ENCODE data around the gene MAMSTR.
A peak's percentile ranks its signal among the peaks of the same experiment; 100 is the strongest.
"Not testable (repeated sequence)": the region's sequence is repeated elsewhere in the genome, so short reads cannot be mapped to it uniquely, and the experiment has no call there.

Gene MAMSTR

DNA sequence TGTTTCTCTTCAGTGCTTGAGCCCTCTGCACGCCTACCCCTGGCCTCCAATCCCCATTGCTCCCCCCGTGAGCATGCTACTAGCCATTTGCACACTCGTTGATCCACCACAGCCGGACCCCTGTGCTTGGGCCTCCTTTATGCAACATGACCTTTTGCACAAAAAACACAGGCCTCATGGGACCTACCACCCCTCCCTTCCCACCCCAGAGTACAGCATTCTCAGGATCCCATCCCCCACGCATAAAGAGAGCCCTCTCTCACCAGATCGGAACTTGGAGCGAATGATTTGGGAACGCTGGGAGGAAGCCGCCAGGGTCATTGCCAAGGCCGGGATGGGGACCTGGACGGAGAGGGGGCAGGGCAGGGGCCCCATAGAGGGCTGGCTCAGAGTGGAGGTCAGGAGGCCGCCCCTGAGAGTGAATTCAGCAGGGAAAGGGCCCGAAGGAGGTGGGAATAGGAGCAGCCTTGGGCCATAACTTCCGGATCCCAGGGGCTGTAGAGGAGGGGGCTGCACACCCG, 754 bp downstream of the MAMSTR start:
- DNase-seq (ENCODE audit: low read depth) = no peak

DNA sequence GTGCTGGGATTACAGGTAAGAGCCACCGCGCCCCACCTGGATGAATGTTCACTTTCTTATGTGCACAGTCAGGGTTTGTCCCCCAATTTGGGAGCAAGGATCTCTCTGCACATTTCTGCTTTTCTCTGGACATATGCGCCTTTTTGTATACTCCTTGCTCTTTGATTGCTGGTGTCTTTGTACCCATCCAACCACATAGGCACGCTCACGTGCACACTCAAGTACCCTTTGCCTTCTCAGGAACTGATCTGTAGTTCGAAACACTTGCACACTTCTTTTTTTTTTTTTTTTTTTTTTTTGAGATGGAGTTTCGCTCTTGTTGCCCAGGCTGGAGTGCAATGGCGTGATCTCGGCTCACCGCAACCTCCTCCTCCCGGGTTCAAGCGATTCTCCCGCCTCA, 1.4 kb downstream of the MAMSTR start:
- DNase-seq (ENCODE audit: low read depth) = not testable (repeated sequence)

DNA sequence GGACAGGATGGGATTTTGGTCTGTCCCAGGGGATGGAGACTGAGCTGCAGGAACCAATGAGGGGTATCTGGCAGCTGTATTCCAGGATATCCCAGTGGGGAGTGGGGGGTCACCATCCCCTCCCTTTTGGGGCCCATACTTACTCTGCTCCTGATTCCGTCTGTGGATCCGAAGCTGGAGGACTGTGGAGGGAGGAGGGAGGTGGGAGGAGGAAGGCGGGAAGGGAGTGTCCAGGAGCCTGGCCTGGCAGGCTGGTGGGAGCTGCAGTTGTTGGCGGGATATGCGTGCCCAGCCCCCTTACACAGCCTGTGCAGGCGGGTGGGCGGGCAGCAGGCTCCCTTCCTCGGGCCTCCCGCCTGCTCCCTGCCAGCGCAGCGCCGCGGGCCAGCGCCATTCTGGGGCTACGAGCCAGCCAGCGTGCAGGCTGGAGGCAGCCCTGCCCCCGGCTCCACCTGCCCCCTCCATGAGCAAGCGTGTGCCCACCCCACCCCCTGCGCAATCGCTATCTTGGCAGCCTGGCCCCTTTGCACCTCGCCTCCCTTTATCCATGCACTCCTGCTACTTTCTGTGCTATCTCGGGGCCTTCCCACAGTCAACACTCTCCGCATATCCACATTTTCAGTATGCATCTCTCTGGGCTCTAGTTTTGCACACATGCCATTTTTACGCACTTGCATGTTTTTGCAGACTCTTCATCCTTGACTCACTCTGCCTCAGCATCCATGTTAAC, 2.8 kb downstream of the MAMSTR start:
- DNase-seq (ENCODE audit: low read depth) = peak; percentile 65

DNA sequence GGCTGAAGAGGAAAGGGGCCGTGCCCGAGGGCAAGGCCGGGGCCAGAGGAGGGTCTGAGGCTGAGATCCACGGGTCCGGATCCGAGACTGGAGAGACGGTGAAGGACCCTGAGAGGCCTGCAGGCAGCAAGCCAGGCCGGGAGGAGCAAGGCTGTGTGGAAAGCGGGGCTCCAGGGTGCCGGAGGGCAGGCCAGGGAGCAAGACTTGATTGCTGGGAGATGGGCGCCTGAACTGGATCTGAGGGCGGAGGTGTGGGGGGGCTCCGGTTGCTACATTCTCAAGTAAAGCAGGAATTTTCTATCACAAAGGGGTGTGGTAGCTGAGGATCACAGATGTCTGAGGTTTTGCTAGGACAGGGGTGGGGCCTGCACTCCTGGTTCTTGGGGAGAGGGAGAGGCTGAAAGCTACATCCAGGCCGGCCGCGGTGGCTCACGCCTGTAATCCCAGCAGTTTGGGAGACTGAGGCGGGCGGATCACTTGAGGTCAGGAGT, 3.8 kb downstream of the MAMSTR start:
- no peak for DNase-seq (ENCODE audit: low read depth)

DNA sequence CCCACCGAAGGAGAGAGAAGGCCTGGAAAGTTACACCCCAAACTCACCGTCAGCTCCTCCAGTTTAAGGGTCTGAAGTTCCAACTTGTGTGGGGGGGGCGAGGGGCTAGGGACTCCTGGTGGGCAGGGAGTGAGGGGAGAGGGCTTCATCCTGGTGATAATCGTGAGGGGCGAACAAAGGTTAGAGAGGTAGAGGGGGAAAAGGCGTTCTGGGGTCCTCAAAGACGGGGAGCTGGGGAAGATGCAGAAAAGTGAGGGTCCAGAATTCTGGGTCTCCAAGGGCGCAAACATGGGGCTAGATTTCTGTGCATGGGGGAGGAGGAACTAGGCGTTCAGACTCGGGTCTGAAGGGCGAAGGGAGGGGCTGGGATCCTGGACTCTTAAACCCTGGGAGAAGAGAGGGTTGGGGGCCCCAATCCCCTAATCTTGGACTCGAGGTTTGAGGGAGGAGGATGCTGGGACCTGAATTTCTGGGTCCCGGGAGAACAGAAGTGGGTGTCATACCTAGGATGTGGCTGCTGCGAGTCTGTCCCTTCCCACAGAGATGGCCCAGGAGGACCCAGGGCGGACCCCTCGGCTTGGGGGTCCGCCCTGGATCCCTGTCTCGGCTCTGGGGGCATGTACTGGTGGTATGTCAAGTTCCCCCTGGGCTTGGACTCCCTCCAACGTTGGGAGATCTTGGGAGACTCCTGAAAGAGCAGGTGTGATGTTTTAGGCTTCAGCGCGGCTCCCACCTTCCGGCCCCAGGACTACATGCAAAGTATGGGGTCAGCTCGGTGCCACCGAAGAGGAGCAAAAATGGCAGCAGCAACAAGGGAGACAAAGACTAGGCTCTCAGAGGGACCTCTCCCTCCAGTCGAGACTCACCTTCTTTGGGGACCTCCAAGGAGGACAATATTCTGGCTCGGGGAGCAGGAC, 4.5 kb downstream of the MAMSTR start:
- DNase-seq (ENCODE audit: low read depth) = no peak

DNA sequence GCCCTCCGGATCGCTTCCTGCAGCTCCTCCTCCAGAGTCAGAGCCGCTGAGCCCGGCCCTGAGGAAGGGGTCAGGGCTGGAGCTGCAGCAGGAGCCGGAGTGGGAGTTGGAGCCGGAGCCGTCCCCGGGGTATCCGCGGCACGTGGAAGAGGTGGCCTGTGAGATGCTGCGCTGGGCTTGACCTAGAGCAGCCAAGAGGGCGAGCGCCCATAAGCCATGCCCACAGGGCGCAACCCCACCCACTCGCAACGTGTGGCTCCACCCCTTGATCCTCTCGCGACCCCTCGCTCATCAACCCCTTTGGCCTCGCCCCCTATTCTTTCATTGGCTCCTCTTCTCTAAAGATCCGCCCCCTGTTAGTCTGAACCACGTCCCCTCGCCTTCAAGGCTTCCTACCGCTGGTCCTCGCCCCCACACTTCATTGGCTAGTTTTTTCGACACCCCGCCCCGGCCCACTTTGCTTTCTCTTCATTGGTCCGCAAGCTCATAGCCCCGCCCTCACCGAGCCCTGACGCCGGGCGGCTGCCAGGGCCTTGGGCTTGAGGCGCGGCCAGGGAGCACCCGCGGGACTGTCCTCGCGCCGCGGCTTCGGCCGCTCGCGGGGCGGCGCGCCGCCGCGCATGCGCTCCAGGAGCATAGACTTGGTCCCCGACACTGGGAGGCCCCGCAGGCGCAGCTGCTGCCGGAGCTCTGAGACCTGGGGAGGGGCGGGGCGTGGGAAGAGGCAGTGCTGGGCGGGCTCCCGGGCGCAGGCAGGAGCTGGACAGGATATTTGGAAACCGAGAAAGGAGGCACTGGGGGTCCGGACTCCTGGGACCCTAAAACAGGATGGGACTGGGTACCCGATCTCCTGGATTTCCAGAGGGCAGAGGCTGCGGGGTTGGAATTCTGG, 5.4 kb downstream of the MAMSTR start:
- peak; percentile 99 for DNase-seq (ENCODE audit: low read depth)

DNA sequence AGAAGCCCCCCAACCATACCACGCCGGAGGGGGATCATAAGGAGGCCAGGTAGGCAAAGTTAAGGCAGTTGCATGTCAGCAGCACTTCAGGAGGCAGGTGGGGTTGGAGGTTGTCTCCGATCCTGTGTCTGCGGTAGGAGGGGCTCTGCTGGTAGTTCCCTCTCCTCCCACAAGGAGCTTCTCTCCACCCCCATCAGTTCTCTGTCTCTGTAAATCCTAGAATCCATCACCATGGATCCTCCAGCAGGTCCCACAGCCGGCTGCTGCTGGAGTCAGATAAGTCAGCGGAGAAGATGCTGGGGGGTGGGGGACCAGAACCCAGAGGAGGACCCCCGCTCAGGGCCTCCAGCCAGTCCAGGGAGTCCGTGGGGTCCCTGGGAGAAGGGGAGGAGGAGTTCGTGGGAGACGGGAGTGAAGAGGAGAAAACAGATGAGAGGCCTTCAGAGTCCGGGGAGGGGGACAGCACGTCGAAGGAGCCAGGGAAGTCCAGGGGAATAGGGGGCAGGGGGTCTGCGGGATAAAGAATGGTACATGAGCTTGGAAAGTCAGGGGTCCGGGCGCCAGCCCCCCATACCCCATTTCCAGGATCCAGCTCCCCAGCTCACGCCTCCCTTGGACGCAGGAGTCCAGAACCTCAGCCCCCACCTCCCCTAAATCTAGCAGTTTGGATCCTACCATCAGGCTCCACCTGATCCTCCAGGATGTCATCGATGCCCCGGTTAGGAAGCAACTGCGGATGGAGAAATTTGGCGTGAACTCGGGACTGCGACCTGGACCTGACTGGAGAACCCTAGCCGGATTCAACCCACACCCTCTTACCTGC, 6.3 kb downstream of the MAMSTR start:
- DNase-seq (ENCODE audit: low read depth) = peak; percentile 38

DNA sequence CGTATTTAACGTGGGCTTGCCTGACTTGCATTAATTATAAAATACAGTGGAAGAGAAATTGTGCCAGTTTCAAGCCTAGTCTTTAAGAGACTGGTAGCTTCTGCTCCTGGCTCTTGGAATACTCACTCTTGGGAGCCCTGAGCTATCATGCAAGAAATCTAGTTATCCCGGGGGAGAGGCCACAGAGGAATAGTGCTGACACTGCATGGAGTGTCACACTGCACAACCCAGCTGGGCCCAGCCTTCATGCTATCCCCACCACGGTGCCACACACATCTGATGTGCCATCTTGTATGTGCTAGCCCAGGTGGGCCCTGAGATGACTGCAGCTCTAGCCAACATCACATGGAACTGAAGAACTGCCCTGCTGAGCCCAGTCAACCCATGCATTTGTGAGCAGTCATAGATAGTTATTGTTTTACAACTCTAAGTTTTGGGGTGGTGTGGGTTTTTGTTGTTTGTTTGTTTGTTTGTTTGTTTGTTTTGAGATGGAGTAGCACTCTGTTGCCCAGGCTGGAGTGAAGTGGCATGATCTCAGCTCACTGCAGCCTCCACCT, 8.3 kb downstream of the MAMSTR start:
- no peak for DNase-seq (ENCODE audit: low read depth)

DNA sequence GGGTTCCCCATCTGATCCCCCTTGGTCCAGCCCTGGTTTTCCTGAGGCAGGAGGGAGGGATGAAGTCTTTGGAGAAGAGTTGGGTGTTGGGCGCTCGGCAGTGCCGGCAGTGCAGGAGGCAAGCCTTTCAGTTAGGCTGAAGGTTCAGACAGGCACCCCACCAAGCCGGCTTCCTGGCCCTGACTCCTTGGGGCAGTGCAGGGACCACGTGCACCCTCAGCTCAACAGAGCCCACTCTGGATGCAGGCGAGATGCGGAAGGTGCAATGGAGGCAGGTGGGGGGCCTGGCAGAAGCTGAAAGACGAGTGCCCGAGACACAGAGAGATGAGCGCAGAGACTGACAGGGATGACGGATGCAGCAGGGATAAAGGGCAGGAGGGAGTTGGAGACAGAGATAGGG, 11.1 kb downstream of the MAMSTR start:
- no peak for DNase-seq (ENCODE audit: low read depth)

DNA sequence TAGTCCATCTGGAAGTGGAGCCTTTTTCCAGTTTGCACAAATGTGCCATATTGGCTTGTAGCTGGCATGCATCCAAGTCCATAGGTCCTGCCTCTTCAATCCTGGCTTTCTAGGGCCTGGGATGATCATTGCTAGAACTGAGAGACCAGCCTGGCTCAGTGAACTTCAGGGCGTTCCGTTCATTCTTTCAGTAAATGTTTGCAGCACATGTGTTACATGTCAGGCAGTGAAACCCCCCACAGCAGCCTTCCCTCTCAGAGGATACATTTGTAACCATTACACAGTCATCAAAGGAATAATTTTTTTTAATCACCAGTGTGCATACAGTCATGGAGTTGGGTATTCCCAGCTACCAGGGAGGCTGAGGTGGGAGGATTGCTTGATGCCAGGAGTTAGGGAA, 14.1 kb downstream of the MAMSTR start:
- no peak for DNase-seq (ENCODE audit: low read depth)

DNA sequence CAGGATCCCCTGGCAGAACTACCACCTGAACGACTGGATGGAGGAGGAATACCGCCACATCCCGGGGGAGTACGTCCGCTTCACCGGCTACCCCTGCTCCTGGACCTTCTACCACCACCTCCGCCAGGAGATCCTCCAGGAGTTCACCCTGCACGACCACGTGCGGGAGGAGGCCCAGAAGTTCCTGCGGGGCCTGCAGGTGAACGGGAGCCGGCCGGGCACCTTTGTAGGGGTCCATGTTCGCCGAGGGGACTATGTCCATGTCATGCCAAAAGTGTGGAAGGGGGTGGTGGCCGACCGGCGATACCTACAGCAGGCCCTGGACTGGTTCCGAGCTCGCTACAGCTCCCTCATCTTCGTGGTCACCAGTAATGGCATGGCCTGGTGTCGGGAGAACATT, 16.2 kb downstream of the MAMSTR start:
- DNase-seq (ENCODE audit: low read depth) = no peak

DNA sequence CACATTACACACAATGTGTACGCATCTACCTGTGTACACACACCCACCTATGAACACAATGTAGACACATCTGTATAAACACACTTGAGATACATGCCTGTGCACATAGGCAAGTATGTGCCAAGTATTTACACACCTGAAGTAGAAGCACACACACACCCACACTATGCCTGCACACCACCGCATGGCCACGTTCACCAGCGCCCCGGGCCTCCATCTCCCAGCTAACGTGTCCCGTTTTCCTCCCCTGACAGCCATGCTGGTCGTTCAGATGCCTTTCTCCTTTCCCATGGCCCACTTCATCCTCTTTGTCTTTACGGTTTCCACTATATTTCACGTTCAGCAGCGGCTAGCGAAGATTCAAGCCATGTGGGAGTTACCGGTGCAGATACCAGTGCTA, 16.8 kb downstream of the MAMSTR start:
- no peak for DNase-seq (ENCODE audit: low read depth)

DNA sequence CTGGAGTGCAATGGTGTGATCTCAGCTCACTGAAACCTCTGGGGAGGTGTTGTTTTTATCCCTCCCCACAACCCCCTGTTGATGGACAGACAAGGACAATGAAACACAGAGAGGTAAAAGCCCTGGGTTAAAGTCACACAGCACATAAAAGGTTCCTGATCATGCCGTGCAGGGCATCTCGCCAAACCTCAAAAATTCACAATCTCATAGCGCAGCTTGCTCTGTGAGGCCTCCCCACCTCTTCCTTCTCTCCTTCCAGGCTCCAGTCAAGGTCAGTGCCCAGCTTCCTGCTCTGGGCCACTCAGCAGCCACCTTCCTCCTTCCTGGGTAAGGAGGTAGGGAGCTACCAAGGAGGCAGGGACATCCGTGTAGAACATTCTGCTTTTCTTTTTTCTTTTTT, 21.5 kb downstream of the MAMSTR start:
- peak; percentile 87 for DNase-seq (ENCODE audit: low read depth)

DNA sequence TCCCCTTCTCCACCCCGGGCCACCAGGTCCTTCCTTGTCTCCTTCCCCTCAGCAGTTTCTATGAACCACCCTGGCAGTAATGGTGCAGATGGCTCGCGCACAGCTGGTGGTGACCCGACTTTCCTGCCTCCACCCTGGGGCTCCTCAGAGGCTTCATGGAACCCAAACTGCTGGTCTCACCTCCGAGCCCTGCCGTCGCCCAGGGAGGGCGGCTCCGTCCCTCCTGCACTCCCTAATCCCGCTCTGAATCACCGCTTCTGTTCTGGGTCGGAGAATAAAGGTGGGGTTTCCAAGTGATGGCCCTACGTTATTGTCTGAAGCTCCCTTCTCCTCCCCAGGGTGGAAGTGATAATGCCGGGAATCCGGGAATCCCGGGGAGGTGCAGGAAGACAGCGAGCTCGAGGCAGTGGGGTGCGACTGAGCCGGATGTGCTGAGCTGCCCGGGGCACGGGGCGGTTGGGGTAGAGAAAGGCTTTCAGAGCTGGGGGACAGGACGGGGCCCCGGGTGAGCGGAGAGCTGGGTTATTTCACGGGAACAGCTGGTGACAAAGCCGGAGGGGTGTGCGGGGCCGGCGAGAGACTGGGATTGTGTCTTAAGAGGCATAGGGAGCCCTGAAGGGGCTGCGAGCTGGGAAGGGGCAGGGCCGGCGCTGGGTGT, 23.0 kb downstream of the MAMSTR start:
- no peak for DNase-seq (ENCODE audit: low read depth)

DNA sequence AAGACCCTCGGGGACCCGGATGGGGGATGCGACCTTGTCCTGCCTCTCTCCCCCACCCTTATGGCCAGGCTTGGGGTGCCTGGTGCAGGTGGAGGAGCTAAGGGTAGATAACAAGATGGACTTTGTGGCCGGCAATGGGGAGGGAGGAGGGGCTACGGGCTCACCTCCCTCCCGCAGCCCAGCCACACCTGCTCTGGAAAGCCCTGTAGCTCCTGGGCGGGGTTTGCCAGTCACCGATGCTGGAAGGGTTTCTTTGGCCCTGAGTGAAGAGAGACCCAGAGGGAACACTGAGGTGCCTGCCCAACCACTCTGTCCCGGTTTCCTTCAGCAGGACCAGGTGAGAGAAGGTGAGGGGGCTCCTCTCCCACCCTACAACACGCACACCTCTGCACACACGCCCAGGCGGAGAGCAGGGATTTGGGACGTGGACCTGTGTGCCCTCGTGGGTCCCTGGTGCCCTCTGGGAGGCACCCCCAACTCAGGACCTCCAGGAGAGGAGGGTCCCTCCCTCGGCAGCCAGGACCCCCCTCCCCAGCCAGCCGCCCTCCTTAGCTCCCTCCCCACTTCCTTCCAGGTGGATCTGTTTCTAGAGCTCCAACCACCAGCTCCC, 23.7 kb downstream of the MAMSTR start, which contains the start of gene FUT2:
Gene FUT2 (plus strand): TSS at position 229 of the 610 bp plus-strand sequence. CDS start 6,986 bp downstream, outside the sequence.
- DNase-seq (ENCODE audit: low read depth) = no peak

DNA sequence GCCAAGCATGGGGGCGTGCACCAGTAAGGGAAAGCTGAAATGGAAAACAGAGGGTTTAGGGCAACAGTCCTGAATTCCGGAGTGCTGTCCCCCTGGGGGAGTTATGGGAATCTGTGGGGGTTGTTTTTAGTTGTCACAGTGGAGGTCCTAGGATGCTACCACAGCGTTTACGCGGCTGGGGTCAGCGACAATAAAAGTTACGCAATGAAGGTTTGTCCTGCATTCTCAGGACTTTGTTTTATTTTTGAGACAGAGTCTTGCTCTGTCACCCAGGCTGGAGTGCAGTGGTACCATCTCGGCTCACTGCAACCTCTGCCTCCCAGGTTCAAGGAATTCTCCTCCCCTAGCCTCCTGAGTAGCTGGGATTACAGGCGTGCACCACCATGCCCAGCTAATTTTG, 25.9 kb downstream of the MAMSTR start:
- not testable (repeated sequence) for DNase-seq (ENCODE audit: low read depth)

DNA sequence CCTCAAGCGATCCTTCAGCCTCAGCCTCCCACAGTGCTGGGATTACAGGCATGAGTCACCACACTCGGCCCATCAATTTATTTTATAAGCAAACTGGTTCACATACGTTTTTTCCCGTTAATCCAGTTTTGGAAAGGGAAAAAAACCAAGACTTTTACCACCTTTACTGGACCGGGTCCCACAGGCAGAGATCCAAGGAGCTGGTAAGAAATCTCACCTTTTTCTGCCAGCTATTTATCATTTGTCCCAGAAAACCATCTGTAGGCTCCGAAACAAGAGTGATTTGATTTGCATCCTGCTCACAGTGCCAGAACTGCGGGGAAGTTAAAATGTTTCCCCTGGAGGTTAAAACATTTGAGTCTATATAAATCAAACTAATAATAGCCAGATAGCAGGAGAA, 30.1 kb downstream of the MAMSTR start:
- peak; percentile 7 for DNase-seq (ENCODE audit: low read depth)

DNA sequence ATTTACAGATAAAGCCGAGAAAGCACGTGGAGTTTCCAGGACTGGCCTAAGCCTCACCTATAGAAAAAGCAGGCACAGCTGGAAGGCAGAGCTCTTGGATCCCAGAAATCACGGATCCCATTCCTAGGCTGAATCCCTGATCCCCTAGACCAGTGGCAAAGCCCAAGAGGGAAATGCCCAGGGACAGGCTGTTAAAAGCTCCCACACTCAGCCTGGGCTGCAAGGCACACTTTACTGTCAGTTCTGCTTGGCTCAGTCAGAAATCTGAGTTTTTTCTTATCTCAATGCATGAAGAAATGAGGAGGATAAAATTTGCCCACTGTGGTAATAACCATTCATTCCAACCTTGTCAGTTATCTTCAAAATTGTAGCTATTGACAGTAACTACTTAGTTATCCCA, 31.7 kb downstream of the MAMSTR start:
- no peak for DNase-seq (ENCODE audit: low read depth)

DNA sequence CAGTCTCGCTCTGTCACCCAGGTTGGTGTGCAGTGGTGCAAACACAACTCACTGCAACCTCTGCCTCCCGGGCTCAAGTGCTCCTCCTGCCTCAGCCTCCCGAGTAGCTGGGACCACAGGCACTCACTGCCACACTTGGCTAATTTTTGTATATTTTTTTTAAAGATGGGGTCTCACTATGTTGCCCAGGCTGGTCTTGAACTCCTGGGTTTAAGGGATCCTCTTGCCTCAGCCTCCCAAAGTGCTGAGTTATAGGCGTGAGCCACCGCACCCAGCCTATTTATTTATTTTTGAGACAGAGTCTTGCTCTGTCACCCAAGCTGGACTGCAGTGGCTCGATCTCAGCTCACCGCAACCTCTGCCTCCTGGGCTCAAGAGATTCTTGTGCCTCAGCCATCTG, 32.9 kb downstream of the MAMSTR start:
- not testable (repeated sequence) for DNase-seq (ENCODE audit: low read depth)

DNA sequence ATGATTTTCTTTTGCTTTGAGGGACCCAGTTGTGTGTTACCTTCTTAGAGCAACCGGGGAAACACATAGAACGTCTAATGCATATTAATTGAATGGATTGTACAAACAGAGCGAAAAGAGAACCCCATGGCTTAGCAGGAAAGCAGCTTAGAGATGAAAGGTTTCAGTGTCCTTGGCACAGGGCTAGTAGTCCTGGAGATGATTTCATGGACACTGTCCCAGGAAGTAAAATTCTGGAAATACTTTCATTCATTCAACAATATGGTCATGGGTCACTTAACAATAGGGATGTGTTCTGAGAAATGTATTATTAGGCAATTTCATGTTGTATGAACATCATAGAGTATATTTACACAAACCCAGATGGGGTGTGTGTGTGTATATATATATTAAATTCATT, 33.4 kb downstream of the MAMSTR start:
- DNase-seq (ENCODE audit: low read depth) = no peak
